Brain pericyte (primary cell): ENCODE results near the gene ADNP2.
"Not testable (repeated sequence)": the region's sequence is repeated elsewhere in the genome, so short reads cannot be mapped to it uniquely, and the experiment has no call there.

Source experiments
- DNase-seq: peaks from one replicate; pipeline ENCODE4 v3.0.0-alpha.2; 2012; ENCODE audit warnings: low read depth, low spot score

Gene ADNP2

DNA sequence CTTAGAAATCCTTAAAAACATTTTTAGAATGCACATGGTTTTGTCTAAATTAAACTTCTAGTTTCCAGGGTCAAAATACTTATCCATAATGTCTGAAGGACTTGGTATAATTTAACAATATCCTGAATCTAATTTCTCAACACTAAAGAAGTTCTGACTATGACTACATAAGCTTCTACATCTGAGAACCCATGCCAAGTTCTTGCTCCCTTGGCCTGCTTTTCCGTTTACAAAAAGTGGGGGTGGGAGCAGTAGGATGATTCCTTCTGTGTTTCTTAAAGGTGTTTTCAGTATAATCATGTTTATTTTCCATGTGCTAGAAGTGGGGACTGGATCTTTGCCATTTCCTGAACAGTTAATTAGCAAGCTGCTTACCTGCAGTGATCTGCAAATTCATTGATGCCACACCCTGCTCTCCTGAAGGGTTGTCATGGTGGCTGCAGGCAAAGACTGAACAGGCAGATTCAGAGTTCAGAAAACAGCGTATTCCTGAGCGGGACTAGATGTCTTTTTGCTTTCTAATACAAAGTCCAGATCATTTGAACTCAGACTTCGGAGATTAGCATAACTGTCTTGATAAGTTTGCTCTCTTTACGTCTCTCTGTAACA, 36.2 kb downstream of the ADNP2 start:
- DNase-seq: no peak

- no peak for DNase-seq
These were observed 38.0 kb downstream of the ADNP2 start for GRCh38 chr18:80147037-80147417.

DNA sequence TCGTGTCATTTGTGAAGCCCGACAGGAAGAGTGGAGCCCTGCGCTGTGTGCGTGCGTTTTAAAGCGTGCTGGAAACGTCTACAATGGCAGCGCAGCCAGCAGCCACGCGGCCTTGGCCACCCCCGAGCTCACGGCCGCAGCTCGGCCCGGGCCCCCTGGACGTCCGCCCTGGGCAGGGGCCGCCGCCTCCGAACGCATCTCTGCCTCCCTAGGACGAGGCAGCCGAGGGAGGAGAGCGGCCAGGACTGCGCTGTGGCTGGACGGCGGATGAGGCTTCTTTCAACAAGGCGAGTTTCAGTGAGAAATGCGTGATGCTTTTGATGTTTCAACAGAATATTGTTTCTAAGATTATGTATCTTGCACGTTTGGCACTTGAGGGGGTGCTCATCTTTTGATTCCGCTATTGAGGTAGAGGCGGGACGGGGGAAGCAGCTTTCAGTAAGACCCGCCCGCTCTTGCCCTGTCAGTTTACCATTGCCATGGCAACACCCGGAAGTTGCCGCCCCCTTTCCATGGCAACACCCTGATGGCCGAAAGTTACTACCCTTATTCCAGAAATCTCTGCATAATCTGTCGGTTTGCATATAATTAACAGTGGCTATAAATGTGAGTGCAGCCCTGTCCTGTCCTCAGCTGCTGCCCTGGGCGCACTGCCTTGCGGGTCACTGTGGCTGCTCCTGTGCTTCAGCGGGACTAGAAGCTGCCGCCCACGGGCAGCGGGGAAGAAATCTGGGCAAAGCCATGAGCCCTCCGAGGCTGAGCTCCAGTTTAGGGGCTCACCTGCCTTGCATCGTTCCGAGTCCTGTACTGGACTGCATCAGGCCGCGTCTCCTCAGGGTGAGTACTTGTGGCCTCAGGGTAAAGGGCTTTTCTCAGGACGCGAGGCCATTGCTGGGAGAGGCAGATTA, 38.6 kb downstream of the ADNP2 start:
- DNase-seq: no peak

GRCh38 chr18:80148326-80149199, 39.5 kb downstream of the ADNP2 start:
- no peak for DNase-seq

GRCh38 chr18:80149667-80150066, 40.6 kb downstream of the ADNP2 start:
- no peak for DNase-seq

DNA sequence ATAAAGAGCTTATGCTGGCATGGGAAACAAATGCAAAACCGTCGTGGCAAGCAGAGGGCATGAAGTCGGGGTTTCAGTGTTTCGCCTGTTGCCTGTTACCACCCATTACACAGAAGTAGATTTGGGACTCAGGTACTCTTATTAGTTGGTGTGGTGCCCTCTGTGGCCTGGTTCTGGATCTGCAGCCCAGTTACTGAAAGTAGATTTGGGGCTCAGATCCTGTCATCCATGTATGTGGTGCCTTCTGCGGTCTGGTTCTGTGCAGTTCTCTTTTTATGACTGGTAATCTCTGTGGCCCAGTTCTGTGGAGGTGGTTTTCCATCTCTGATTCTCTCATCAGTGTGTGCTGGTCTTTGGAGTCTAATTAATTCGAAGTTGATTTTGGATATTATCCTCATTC, 45.2 kb downstream of the ADNP2 start:
- no peak for DNase-seq

DNA sequence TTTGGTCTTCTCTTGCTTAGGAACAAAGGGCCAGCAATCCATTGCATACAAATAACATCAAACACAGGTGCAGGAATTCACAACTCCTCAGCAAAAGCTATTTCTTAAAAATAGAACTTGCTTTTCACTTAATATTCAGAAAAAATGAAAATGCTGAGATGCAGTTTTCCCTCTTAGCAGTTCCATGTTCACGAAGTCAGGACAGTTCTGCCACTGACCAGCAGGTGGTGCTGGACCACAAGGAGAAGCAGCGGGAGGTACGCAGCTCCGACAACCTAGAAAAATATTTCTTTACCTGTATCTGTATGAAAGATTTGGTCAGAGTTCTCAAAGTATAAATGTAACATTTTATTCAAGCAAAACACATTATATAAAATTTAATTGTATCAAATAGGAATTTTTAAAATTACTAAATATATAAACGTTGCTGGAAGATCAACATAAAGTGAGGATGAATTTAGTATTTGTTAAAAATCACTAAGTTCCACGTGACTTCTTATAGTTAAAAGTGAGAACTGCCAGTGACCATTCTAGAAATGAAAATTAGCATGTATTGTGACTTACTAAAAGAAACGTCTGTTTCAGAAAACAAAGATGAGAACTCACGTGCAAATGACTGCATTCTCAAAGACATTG, 48.8 kb downstream of the ADNP2 start:
- no peak for DNase-seq

DNA sequence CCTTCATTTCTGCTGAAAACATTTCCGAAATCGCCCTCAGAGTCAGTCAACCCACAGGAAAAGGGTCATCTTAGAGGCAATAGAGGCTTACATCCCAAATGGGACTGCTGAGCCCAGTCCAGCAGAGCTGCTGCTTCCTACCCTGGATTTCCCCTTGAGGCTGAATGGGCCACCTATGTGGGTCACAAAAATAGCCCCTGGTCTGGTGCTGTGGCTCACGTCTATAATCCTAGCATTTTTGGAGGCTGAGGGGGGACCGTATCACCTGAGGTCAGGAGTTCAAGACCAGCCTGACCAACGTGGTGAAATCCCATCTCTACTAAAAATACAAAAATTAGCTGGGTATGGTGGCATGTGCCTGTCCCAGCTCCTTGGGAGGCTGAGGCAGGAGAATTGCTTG, 49.3 kb downstream of the ADNP2 start:
- DNase-seq: no peak

GRCh38 chr18:80159713-80160636, 50.9 kb downstream of the ADNP2 start:
- no peak for DNase-seq

GRCh38 chr18:80161781-80162417, 52.8 kb downstream of the ADNP2 start:
- DNase-seq: no peak

DNA sequence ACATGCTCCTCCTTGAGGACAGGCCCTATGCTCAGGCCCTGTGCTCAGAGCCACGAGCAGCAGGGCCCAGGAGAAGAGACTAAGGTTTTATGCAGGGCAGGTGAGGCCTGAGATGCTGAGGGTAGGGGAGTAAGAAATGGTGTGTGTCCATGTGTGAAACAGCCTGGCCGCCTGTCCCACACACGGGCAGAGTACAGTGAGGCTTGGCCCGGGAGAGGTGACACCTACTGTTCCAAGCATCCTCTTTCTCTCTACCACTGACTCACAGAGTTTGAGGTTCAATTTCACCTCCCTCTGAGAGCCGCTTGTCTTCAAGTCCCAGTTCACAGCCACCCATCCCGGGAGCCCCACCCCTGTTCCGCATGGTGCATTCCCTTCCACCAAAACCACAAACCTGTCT, 54.1 kb downstream of the ADNP2 start:
- no peak for DNase-seq

GRCh38 chr18:80164727-80165355, 55.8 kb downstream of the ADNP2 start:
- not testable (repeated sequence) for DNase-seq

DNA sequence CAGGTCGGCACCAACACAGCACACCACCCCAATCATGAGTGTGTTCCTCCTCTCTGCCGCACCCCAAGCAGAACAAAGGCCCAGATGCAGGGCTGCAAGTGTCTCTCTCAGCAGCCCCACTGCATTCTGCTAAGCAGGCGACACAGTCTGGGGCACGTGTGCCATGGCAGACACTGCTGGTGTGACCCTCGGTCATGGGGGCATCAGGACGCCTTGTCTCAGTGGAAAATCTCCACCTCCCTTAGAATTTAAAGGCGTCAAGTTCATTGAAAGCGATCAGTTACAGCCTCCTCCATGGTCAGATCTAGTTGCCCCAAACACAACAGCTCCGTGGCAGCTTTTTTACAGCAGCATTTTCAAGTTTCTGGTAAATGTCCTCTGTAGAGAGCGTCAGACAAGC, 57.2 kb downstream of the ADNP2 start:
- DNase-seq: no peak

- DNase-seq: no peak
These were observed 57.7 kb downstream of the ADNP2 start for GRCh38 chr18:80166725-80167124.

DNA sequence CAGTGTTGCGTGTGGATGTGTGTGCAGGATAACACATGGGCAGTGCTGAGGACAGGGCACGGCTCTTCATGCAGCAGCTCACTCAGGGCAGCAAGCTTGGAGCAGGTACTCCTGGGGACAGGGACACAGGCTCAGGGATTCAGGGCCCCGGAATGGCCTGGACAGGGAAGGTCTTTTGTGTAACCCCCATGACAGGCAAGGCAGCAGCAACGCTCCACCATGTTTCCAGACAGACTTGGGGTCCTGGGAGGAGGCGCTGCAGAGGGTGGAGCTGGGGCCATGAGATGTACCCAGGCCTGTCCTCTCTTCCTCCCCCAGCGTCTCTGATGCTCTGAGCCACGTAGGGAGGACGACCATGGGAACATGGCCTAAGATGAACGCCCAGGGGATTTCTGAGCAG, 58.3 kb downstream of the ADNP2 start:
- DNase-seq: no peak

DNA sequence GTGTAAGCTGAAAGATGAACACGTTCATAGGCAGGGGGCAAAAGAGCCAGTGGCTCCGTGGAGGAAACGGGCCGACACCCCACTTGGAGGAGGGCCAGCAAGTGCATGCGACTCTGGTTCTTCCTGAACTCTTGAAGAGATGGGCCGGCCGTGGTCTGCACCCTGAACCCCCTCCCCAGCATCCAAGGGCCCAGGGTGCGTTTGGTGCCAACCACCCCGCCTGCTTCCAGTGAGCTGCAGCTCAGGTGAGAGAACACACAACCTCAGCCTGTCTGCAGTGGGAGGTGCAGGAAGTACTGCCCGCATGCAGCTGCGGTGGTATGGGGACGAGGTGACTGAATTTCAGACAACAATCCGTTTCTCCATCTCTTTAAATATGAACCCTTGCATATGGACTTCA, 58.9 kb downstream of the ADNP2 start:
- no peak for DNase-seq

- no peak for DNase-seq
These were observed 59.3 kb downstream of the ADNP2 start for GRCh38 chr18:80168346-80168745.

- DNase-seq: no peak
These were observed 59.9 kb downstream of the ADNP2 start for GRCh38 chr18:80168982-80169381.

DNA sequence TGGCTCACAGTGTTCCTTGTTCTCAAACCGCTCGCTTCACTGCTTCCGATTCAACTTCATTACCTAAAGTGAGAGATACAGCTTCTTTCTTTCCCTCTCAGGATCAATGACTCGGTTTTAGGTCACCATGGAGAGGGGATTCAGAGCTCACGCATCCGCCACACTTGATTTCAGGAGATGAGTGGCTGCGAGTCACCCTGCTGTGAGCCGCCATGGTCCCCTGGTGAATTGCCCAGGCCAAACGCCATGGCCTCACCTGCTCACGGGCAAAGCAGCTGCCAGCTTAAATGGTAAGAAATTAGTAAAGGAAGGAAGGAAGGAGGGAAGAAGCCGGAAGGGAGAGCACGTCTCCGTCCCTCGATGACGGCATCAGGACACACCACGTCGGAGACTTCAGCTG, 60.5 kb downstream of the ADNP2 start:
- DNase-seq: no peak
